Small intestine (tissue), 7 donors: Measurements from ENCODE around the gene SMYD3. TPM values are rescaled to one million over a fixed set of nuclear protein-coding genes. Genes with fewer than 3 reads are reported as not detected.
"Not testable (repeated sequence)": the region's sequence is repeated elsewhere in the genome, so short reads cannot be mapped to it uniquely, and the experiment has no call there.

Experiments
- DNase-seq, 2 donors: peaks; one replicate each; pipeline versions ENCODE4 v3.0.0 to v3.0.0-alpha.2; 2013
- FAIRE-seq: peaks from 2 replicates; lab custom pipeline; 2012; peaks lifted over from hg19 to GRCh38; lab: Jason Lieb, UNC
- H3K27ac ChIP-seq, 3 donors: one replicate each; pipeline ENCODE4 v1.5.1; 2013; ENCODE audit warnings: low read length in 2 of 3, mild to moderate bottlenecking in 2 of 3, control low read depth in 1 of 3, inconsistent platforms in 1 of 3, low read depth in 1 of 3, moderate library complexity in 1 of 3
- H3K27me3 ChIP-seq, 3 donors: one replicate each; pipeline ENCODE4 v1.6.1; 2013; ENCODE audit warnings: low read length in 3 of 3, inconsistent platforms in 1 of 3; ENCODE audit not compliant: control insufficient read depth in 3 of 3, insufficient read depth in 3 of 3
- H3K36me3 ChIP-seq, 3 donors: one replicate each; pipeline ENCODE4 v1.6.1; 2013; ENCODE audit warnings: low read length in 3 of 3, inconsistent platforms in 1 of 3, low read depth in 1 of 3, mild to moderate bottlenecking in 1 of 3, moderate library complexity in 1 of 3; ENCODE audit not compliant: control insufficient read depth in 3 of 3, insufficient read depth in 2 of 3
- H3K4me1 ChIP-seq, 3 donors: one replicate each; pipeline ENCODE4 v1.6.1; 2013; ENCODE audit warnings: low read length in 2 of 3, inconsistent platforms in 1 of 3, low read depth in 1 of 3, mild to moderate bottlenecking in 1 of 3, moderate library complexity in 1 of 3; ENCODE audit not compliant: control insufficient read depth in 3 of 3, insufficient read depth in 2 of 3
- H3K4me3 ChIP-seq, 3 donors: one replicate each; pipeline ENCODE4 v1.5.1; 2013; ENCODE audit warnings: low read length in 3 of 3, control low read depth in 1 of 3, inconsistent platforms in 1 of 3, low read depth in 1 of 3, mild to moderate bottlenecking in 1 of 3, moderate library complexity in 1 of 3
- H3K9me3 ChIP-seq, 2 donors: one replicate each; pipeline ENCODE4 v1.6.1; 2013; ENCODE audit warnings: low read depth in 1 of 2, low read length in 1 of 2; ENCODE audit not compliant: control insufficient read depth in 2 of 2, insufficient read depth in 1 of 2
- WGBS, 3 donors: extraction: QIAGEN DNeasy Blood & Tissue Kit; methylation state at CpG; one replicate each; pipeline ENCODE4 v1.1.7; 2013; 5-methylcytosine and 5-hydroxymethylcytosine counted together
- polyA plus RNA-seq, 4 donors: library from polyadenylated mRNA; stranded (reverse) in 3 of 4; unstranded in 1 of 4; fragments of 200-250 nt in 3 of 4; fragments of 120-200 nt in 1 of 4; gene quantifications; one replicate each; pipeline versions ENCODE4 v1.2.1 to v1.2.3, GENCODE V29; 2013
- donor health status: healthy with polysubstance abuse.
- donor health status: control.
- donor health status: control.
- donor health status: Bipolar disorder and iron deficiency.
- donor health status: healthy.

Gene SMYD3
- polyA plus RNA-seq, 4 donors: 5.4 to 10.1 (median 8.5) TPM

- not testable (repeated sequence) for H3K36me3 ChIP-seq, H3K27me3 ChIP-seq, FAIRE-seq, H3K4me3 ChIP-seq, DNase-seq, H3K27ac ChIP-seq, H3K9me3 ChIP-seq, H3K4me1 ChIP-seq
- WGBS, 3 donors: 94 to 97% (median 96%) methylated on average over 1 of the region's 1 CpG
These were observed 766.7 kb downstream of the SMYD3 start for GRCh38 chr1:245740336-245740735.

- H3K27me3 ChIP-seq: no peaks in the 10 kb centered on the region
- no peak overlapping the region for H3K27ac ChIP-seq
- no peaks in the 10 kb centered on the region for H3K4me1 ChIP-seq
- DNase-seq (no peak), FAIRE-seq (no peak)
- peaks cover 0 to 3% of the 10 kb centered on the region in 2 donors for H3K9me3 ChIP-seq
- no peaks in the 10 kb centered on the region for H3K36me3 ChIP-seq
- H3K4me3 ChIP-seq: no peak overlapping the region
- WGBS, 3 donors: 79 to 85% (median 83%) methylated on average over 2 of the region's 2 CpGs
These were observed 776.3 kb downstream of the SMYD3 start for GRCh38 chr1:245730801-245731200.

- FAIRE-seq, H3K9me3 ChIP-seq: not testable (repeated sequence)
- WGBS, 3 donors: 92 to 96% (median 94%) methylated on average over 3 of the region's 3 CpGs
These were observed 779.0 kb downstream of the SMYD3 start for GRCh38 chr1:245728035-245728434.

GRCh38 chr1:245721488-245721887 is 785.6 kb downstream of the SMYD3 start:
- 72 to 91% (median 79%) methylated on average over 4 of the region's 4 CpGs for WGBS, 3 donors
- DNase-seq (no peak), FAIRE-seq (no peak)

More at GRCh38 chr1:245728035-245728434, 779.0 kb downstream of the SMYD3 start:
- not testable (repeated sequence) for DNase-seq, H3K4me1 ChIP-seq, H3K36me3 ChIP-seq, H3K27ac ChIP-seq, H3K27me3 ChIP-seq, H3K4me3 ChIP-seq

GRCh38 chr1:245718951-245719350 is 788.1 kb downstream of the SMYD3 start:
- FAIRE-seq: no peak
- WGBS, 3 donors: 94% methylated on average over 4 of the region's 4 CpGs

More at GRCh38 chr1:245721488-245721887, 785.6 kb downstream of the SMYD3 start:
- no peaks in the 10 kb centered on the region for H3K27me3 ChIP-seq
- H3K27ac ChIP-seq: no peak overlapping the region
- no peaks in the 10 kb centered on the region for H3K36me3 ChIP-seq
- no peak overlapping the region for H3K4me3 ChIP-seq
- H3K4me1 ChIP-seq: no peaks in the 10 kb centered on the region
- peaks cover 0 to 3% of the 10 kb centered on the region in 2 donors for H3K9me3 ChIP-seq

GRCh38 chr1:245718123-245718522 is 789.0 kb downstream of the SMYD3 start:
- Histone ChIP-seq H3K27ac (no peak overlapping the region), H3K4me3 (no peak overlapping the region), H3K4me1 (no peaks in the 10 kb centered on the region), H3K36me3 (no peaks in the 10 kb centered on the region), H3K9me3 (no peaks in the 10 kb centered on the region), H3K27me3 (no peaks in the 10 kb centered on the region)
- WGBS, 3 donors: 84 to 90% (median 88%) methylated on average over 3 of the region's 3 CpGs
- no peak for DNase-seq
- FAIRE-seq: no peak

More at GRCh38 chr1:245718951-245719350, 788.1 kb downstream of the SMYD3 start:
- H3K36me3 ChIP-seq: no peaks in the 10 kb centered on the region
- H3K4me1 ChIP-seq: no peaks in the 10 kb centered on the region
- H3K27ac ChIP-seq: no peak overlapping the region
- H3K9me3 ChIP-seq: no peaks in the 10 kb centered on the region
- no peak overlapping the region for H3K4me3 ChIP-seq
- DNase-seq: no peak
- no peaks in the 10 kb centered on the region for H3K27me3 ChIP-seq

GRCh38 chr1:245717611-245718010 is 789.5 kb downstream of the SMYD3 start:
- DNase-seq: no peak
- H3K36me3 ChIP-seq: no peaks in the 10 kb centered on the region
- H3K4me3 ChIP-seq: no peak overlapping the region
- H3K27ac ChIP-seq: no peak overlapping the region
- 86 to 91% (median 86%) methylated on average over 3 of the region's 3 CpGs for WGBS, 3 donors
- no peaks in the 10 kb centered on the region for H3K9me3 ChIP-seq
- FAIRE-seq: no peak
- H3K4me1 ChIP-seq: no peaks in the 10 kb centered on the region
- no peaks in the 10 kb centered on the region for H3K27me3 ChIP-seq

- no peak for FAIRE-seq
- H3K9me3 ChIP-seq: no peaks in the 10 kb centered on the region
- no peaks in the 10 kb centered on the region for H3K36me3 ChIP-seq
- 88 to 94% (median 90%) methylated on average over 3 of the region's 3 CpGs for WGBS, 3 donors
- H3K4me1 ChIP-seq: no peaks in the 10 kb centered on the region
- H3K4me3 ChIP-seq: no peak overlapping the region
- no peaks in the 10 kb centered on the region for H3K27me3 ChIP-seq
- no peak for DNase-seq
- no peak overlapping the region for H3K27ac ChIP-seq
These were observed 790.5 kb downstream of the SMYD3 start for GRCh38 chr1:245716561-245716960.

- Histone ChIP-seq H3K36me3 (no peaks in the 10 kb centered on the region), H3K9me3 (no peaks in the 10 kb centered on the region), H3K27me3 (no peaks in the 10 kb centered on the region), H3K4me1 (no peaks in the 10 kb centered on the region), H3K27ac (no peak overlapping the region), H3K4me3 (no peak overlapping the region)
- DNase-seq (peak in 1 of 2 donors; percentile 21), FAIRE-seq (no peak)
- 28 to 50% (median 40%) methylated on average over 1 of the region's 1 CpG for WGBS, 3 donors
These were observed 791.1 kb downstream of the SMYD3 start for GRCh38 chr1:245715970-245716369.
